ENCODE results near the gene HTR3E.
"Not testable (repeated sequence)": the region's sequence is repeated elsewhere in the genome, so short reads cannot be mapped to it uniquely, and the experiment has no call there.

Gene HTR3E

DNA sequence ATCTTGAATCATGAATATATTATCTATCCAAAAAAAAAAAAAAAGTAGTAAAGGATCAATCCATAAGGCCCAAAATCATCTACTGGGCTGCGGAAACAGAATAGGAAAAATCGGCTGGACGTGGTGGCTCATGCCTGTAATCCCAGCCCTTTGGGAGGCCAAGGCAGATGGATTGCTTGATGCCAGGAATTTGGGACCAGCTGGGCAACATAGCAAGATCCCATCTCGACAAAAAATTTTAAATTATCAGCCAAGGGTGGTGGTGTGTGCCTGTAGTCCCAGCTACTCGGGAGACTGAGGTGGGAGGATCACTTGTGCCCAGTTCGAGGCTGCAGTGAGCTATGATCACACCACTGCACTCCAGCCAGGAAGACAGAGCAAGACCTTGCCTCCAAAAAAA lies 52.3 kb downstream of the HTR3E start:
- TF ChIP-seq EZH2phosphoT487 (IDR thresholded peaks at IDR 0.05; ENCODE audit: low read length) (no peak), EZH2 (optimal IDR thresholded peaks at IDR 0.05; ENCODE audit: low read depth, low read length) (no peak), CTCF (IDR thresholded peaks at IDR 0.05; ENCODE audit: low read length) (no peak)
- H2AFZ ChIP-seq (ENCODE audit: low read length), result no peak overlapping the region
- no peaks in the 10 kb centered on the region for H3K27me3 ChIP-seq (replicated peaks; ENCODE audit: insufficient read depth, low read length)

GRCh38 chr3:184149770-184150169 lies 52.9 kb downstream of the HTR3E start:
- not testable (repeated sequence) for H3K9me2 ChIP-seq (replicated peaks; ENCODE audit: insufficient read depth, low read length); H2AFZ ChIP-seq (ENCODE audit: low read length); H3K9me3 ChIP-seq (replicated peaks; ENCODE audit: insufficient read depth, low read length); H3K4me1 ChIP-seq (ENCODE audit: low read length); H3K4me3 ChIP-seq (ENCODE audit: low read length); H3K9ac ChIP-seq (ENCODE audit: low read length); H3K36me3 ChIP-seq (replicated peaks; ENCODE audit: insufficient read depth, low read length); DNase-seq; H3K27ac ChIP-seq (ENCODE audit: low read length); H4K20me1 ChIP-seq (ENCODE audit: insufficient read depth, low read length); H3K27me3 ChIP-seq (replicated peaks; ENCODE audit: insufficient read depth, low read length); H3F3A ChIP-seq (ENCODE audit: insufficient read depth, low read length); H3K79me2 ChIP-seq (ENCODE audit: low read length); H3K4me2 ChIP-seq (ENCODE audit: low read depth, low read length)
- peak; percentile 5; the same call in 1 of the 2 replicates for TF ChIP-seq CTCF (IDR thresholded peaks at IDR 0.05; ENCODE audit: low read length)

More for the DNA sequence above, 52.3 kb downstream of the HTR3E start:
- no peaks in the 10 kb centered on the region for H3K79me2 ChIP-seq (ENCODE audit: low read length)
- H3F3A ChIP-seq (ENCODE audit: insufficient read depth, low read length), result peaks cover 1% of the 10 kb centered on the region; the same call in 1 of the 2 replicates
- H4K20me1 ChIP-seq (ENCODE audit: insufficient read depth, low read length), result no peaks in the 10 kb centered on the region
- H3K4me2 ChIP-seq (ENCODE audit: low read depth, low read length), result no peak overlapping the region
- no peaks in the 10 kb centered on the region for H3K9me3 ChIP-seq (replicated peaks; ENCODE audit: insufficient read depth, low read length)
- H3K4me1 ChIP-seq (ENCODE audit: low read length), result no peaks in the 10 kb centered on the region
- H3K4me3 ChIP-seq (ENCODE audit: low read length), result no peak overlapping the region
- no peak overlapping the region for H3K9ac ChIP-seq (ENCODE audit: low read length)
- H3K36me3 ChIP-seq (replicated peaks; ENCODE audit: insufficient read depth, low read length), result 0 out of 2 replicates have a peak, but pooled peaks cover 3% of the 10 kb centered on the region
- DNase-seq, result no peak
- no peak overlapping the region for H3K27ac ChIP-seq (ENCODE audit: low read length)
- H3K9me2 ChIP-seq (replicated peaks; ENCODE audit: insufficient read depth, low read length), result no peaks in the 10 kb centered on the region

DNA sequence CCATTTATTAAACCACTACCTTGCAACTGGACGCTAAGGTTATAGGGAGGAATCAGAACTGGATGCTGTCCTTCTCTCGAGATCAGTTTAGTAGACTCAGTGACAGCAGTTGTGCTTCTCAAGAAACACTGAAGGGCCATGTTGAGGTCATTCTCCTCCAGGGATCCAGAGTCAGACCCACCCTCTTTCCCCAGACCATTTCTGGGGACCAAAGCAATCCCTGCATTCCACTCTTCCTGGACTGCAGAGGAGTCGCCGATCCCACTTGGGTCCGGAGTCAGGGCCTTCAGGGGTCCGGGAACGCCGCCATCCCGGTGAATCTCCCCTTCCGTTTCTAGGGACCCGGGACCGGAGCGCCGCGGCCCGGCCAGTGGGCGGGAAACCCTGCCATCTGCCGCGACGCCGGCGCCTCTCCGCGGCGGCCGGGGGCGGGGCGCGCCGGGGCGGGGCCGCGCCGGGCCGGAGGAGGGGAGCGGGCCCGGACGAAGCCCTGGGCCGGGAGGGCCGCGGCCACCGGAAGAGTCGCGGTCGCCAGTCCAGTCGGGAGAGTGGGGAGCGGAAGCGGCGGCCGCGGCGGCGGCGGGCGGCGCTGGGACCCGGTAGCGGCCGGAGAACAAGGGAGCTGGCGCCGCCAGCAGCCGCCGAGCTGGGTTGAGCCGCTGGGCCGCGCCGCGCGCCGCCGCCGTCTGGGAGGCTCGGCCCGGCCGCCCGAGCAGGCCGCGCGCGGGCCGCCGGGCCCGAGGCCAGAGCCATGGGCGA lies 58.2 kb downstream of the HTR3E start, which contains the start of gene DVL3:
Gene DVL3 (plus strand): TSS at position 493 of the 759 bp plus-strand sequence. CDS start 259 bp downstream, at position 752.
- Histone ChIP-seq H3F3A (ENCODE audit: insufficient read depth, low read length) (peaks cover 20% of the 10 kb centered on the region), H2AFZ (ENCODE audit: low read length) (peak within 1 kb of the TSS; percentile 93), H3K9me2 (replicated peaks; ENCODE audit: insufficient read depth, low read length) (no peaks in the 10 kb centered on the region), H3K36me3 (replicated peaks; ENCODE audit: insufficient read depth, low read length) (no peaks in the 10 kb centered on the region), H3K9ac (ENCODE audit: low read length) (peak within 1 kb of the TSS; percentile 86), H3K4me1 (ENCODE audit: low read length) (peaks cover 13% of the 10 kb centered on the region), H3K4me2 (ENCODE audit: low read depth, low read length) (peak within 1 kb of the TSS; percentile 98), H3K27me3 (replicated peaks; ENCODE audit: insufficient read depth, low read length) (no peaks in the 10 kb centered on the region), H3K9me3 (replicated peaks; ENCODE audit: insufficient read depth, low read length) (no peaks in the 10 kb centered on the region), H3K4me3 (ENCODE audit: low read length) (peak within 1 kb of the TSS; percentile 95), H3K79me2 (ENCODE audit: low read length) (peaks cover 35% of the 10 kb centered on the region), H3K27ac (ENCODE audit: low read length) (peak within 1 kb of the TSS; percentile 34; the same call in 1 of the 2 replicates), H4K20me1 (ENCODE audit: insufficient read depth, low read length) (no peaks in the 10 kb centered on the region)
- TF ChIP-seq EZH2phosphoT487 (IDR thresholded peaks at IDR 0.05; ENCODE audit: low read length) (no peak), EZH2 (optimal IDR thresholded peaks at IDR 0.05; ENCODE audit: low read depth, low read length) (no peak)
- DNase-seq, result peak; percentile 79
